HepG2 (cell line): ENCODE measurements around the gene SLC45A1. TPM values are rescaled to one million over a fixed set of nuclear protein-coding genes. Genes with fewer than 3 reads are reported as not detected.

Experiments used
- ATAC-seq: fragments of 200-7000 bp; cut with Tn5 transposase; 3 replicates; pipeline ENCODE4 v1.9.1; 2020; ENCODE audit warnings: mild to moderate bottlenecking, moderate library complexity
- BruUV-seq: library from RNA; stranded (reverse); fragments of 400-500 nt; replicated peaks from 2 replicates; lab custom pipeline; 2021; lab: Mats Ljungman, UMichigan
- CTCF ChIA-PET: fragments of 300-600 bp; formaldehyde crosslinking; extraction: SDS; loops from one replicate; lab custom pipeline; 2021; ENCODE audit warnings: low total read pairs, inconsistent platforms, low intra/inter-chr PET ratio; lab: Yijun Ruan, JAX
- POLR2A ChIA-PET: fragments of 350-600 bp; sonication (Branson Sonifier 250); formaldehyde crosslinking; loops from one replicate; lab custom pipeline; 2020; ENCODE audit warnings: antibody characterized with exemption, inconsistent platforms; lab: Yijun Ruan, JAX
- DNase-seq: peaks from one replicate; pipeline ENCODE4 v3.0.0-alpha.2; 2015; ENCODE audit warnings: low spot score
- FAIRE-seq: peaks from 3 replicates; lab custom pipeline; 2011; peaks lifted over from hg19 to GRCh38; lab: Jason Lieb, UNC
- H2AFZ ChIP-seq: one replicate; pipeline ENCODE4 v1.6.1; 2011; ENCODE audit warnings: low read length, inconsistent platforms
- H3K27ac ChIP-seq: fragments of 300-600 bp; 3 replicates; pipeline ENCODE4 v1.8.0; 2011; ENCODE audit warnings: mixed run types, mild to moderate bottlenecking, mixed read lengths, low read length, inconsistent platforms; ENCODE audit not compliant: insufficient read depth; ENCODE audit errors: extremely low read length
- H3K27me3 ChIP-seq, 2 experiments: fragments of 200-600 bp in 1 of 2; 2 replicates in 1 of 2; 3 replicates in 1 of 2; pipeline versions ENCODE4 v1.6.0 to v1.8.0; 2011; ENCODE audit warnings: low read length in 2 of 2, mild to moderate bottlenecking in 2 of 2, moderate library complexity in 2 of 2, inconsistent platforms in 1 of 2; ENCODE audit not compliant: insufficient read depth in 2 of 2, control insufficient read depth in 1 of 2
- H3K36me3 ChIP-seq, 2 experiments: fragments of 200-600 bp in 1 of 2; replicated peaks in 1 of 2; 2 replicates in 1 of 2; 3 replicates in 1 of 2; pipeline versions ENCODE4 v1.5.1 to v1.8.0; 2011; ENCODE audit warnings: low read length in 2 of 2, inconsistent platforms in 1 of 2; ENCODE audit not compliant: insufficient read depth in 2 of 2, control insufficient read depth in 1 of 2
- H3K4me1 ChIP-seq: 2 replicates; pipeline ENCODE4 v1.5.1; 2012; ENCODE audit warnings: low read length, inconsistent platforms; ENCODE audit not compliant: insufficient read depth
- H3K4me2 ChIP-seq: 2 replicates; pipeline ENCODE4 v1.6.0; 2011; ENCODE audit warnings: low read depth, low read length, inconsistent platforms
- H3K4me3 ChIP-seq, 3 experiments: fragments of 200-600 bp in 1 of 3; sonication (generic), shearing (Covaris generic) in 1 of 3; replicated peaks in 1 of 3; 2 replicates each; pipeline ENCODE4 v1.5.1; 2011 to 2016; ENCODE audit warnings: low read length in 3 of 3, inconsistent platforms in 2 of 3, low read depth in 2 of 3, mild to moderate bottlenecking in 2 of 3, control low read depth in 1 of 3, mixed read lengths in 1 of 3; ENCODE audit not compliant: insufficient read depth in 1 of 3
- H3K79me2 ChIP-seq: one replicate; pipeline ENCODE4 v1.6.1; 2011; ENCODE audit warnings: low read length, inconsistent platforms; ENCODE audit not compliant: insufficient read depth
- H3K9ac ChIP-seq: 2 replicates; pipeline ENCODE4 v1.6.0; 2011; ENCODE audit warnings: mild to moderate bottlenecking, low read depth, low read length, inconsistent platforms; ENCODE audit not compliant: insufficient read depth
- H3K9me3 ChIP-seq: 2 replicates; pipeline ENCODE4 v1.5.1; 2012; ENCODE audit warnings: mild to moderate bottlenecking, low read length
- H4K20me1 ChIP-seq: 2 replicates; pipeline ENCODE4 v1.6.0; 2011; ENCODE audit warnings: inconsistent platforms, mild to moderate bottlenecking, low read length, moderate library complexity; ENCODE audit not compliant: insufficient read depth
- KDM3A ChIP-seq: IDR thresholded peaks from 2 replicates; pipeline ENCODE4 v1.6.1; 2018; ENCODE audit warnings: low read depth, missing compliant biosample characterization
- NR3C1 ChIP-seq: sonication (generic); formaldehyde crosslinking; IDR thresholded peaks from 2 replicates; pipeline ENCODE4 v1.4.0; 2020; ENCODE audit warnings: missing genetic modification reagents
- RAD51 ChIP-seq: fragments of 450-650 bp; IDR thresholded peaks from 2 replicates; pipeline ENCODE4 v1.6.1; 2016; ENCODE audit warnings: borderline replicate concordance
- RBM39 ChIP-seq: fragments of 200-400 bp; formaldehyde crosslinking; IDR thresholded peaks from one replicate; pipeline ENCODE4 v1.6.1; 2018; ENCODE audit warnings: antibody characterized with exemption, mild to moderate bottlenecking, low read depth, low read length; ENCODE audit not compliant: poor library complexity, severe bottlenecking
- RXRA ChIP-seq: sonication (generic); formaldehyde crosslinking; IDR thresholded peaks from 2 replicates; pipeline ENCODE4 v1.5.1; 2020; ENCODE audit warnings: missing genetic modification reagents
- SRF ChIP-seq: IDR thresholded peaks from 2 replicates; pipeline ENCODE4 v1.6.1; 2011; ENCODE audit warnings: mild to moderate bottlenecking, low read depth, low read length, moderate library complexity
- ZBTB38 ChIP-seq: sonication (generic); formaldehyde crosslinking; IDR thresholded peaks from 2 replicates; pipeline ENCODE4 v1.5.1; 2020; ENCODE audit warnings: mild to moderate bottlenecking, missing genetic modification reagents
- ZNF615 ChIP-seq: sonication (generic); formaldehyde crosslinking; IDR thresholded peaks from 2 replicates; pipeline ENCODE4 v1.5.0; 2020; ENCODE audit warnings: mild to moderate bottlenecking, missing genetic modification reagents, borderline replicate concordance
- ZNF780A ChIP-seq: sonication (generic); formaldehyde crosslinking; IDR thresholded peaks from 2 replicates; pipeline ENCODE4 v1.8.0; 2022; ENCODE audit warnings: mild to moderate bottlenecking, missing genetic modification reagents, moderate library complexity
- WGBS: methylation state at CpG from one replicate; pipeline ENCODE4 v1.1.6; 2017; ENCODE audit warnings: low lambda C conversion rate; 5-methylcytosine and 5-hydroxymethylcytosine counted together
- in situ Hi-C: cut with HindIII; loops from 2 replicates; pipeline ENCODE4 v1.10.0; 2017; ENCODE audit warnings: low pct_unique_long_range_greater_than_20kb; ENCODE audit not compliant: extremely low pct_ligation_motif_present
- intact Hi-C: fragments of 100-400 bp; cut with micrococcal nuclease; formaldehyde crosslinking; loops from one replicate; pipeline ENCODE4 v1.10.0; 2022; ENCODE audit not compliant: unreplicated experiment
- polyA plus RNA-seq, 8 experiments: library from polyadenylated mRNA; depleted of rRNA in 3 of 8; stranded (reverse) in 7 of 8; unstranded in 1 of 8; fragments of >200 nt; fragmentation: Illumina TruSeq in 4 of 8; extraction: Trizol in 4 of 8; gene quantifications; 2 replicates each; pipeline versions ENCODE4 v1.2.1 to v1.2.3, GENCODE V29; 2011 to 2016; ENCODE audit warnings: low read depth in 4 of 8, missing spikeins in 1 of 8, mixed read lengths in 1 of 8; ENCODE audit not compliant: insufficient read depth in 1 of 8
- total RNA-seq, 5 experiments: library from RNA; depleted of rRNA; stranded (reverse); fragments of >200 nt; fragmentation: Illumina TruSeq; extraction: Trizol; gene quantifications; 2 replicates each; pipeline ENCODE4 v1.2.3, GENCODE V29; 2016; ENCODE audit warnings: low read depth in 1 of 5
- TF ChIP-seq, protein P1 (sequence below): sonication (generic); formaldehyde crosslinking; IDR thresholded peaks from 2 replicates; pipeline ENCODE4 v1.4.0; 2020; ENCODE audit warnings: mild to moderate bottlenecking, missing genetic modification reagents, borderline replicate concordance
- TF ChIP-seq, protein P2 (sequence below): sonication (generic); formaldehyde crosslinking; IDR thresholded peaks from 2 replicates; pipeline ENCODE4 v1.4.0; 2020; ENCODE audit warnings: missing genetic modification reagents
- TF ChIP-seq, protein P3 (sequence below): sonication (generic); formaldehyde crosslinking; IDR thresholded peaks from 2 replicates; pipeline ENCODE4 v1.4.0; 2020; ENCODE audit warnings: missing genetic modification reagents
- TF ChIP-seq, protein P4 (sequence below): IDR thresholded peaks from 2 replicates; pipeline ENCODE4 v1.6.1; 2018; ENCODE audit warnings: missing genetic modification reagents
- TF ChIP-seq, protein P5 (sequence below): sonication (generic); formaldehyde crosslinking; IDR thresholded peaks from 2 replicates; pipeline ENCODE4 v1.4.0; 2020; ENCODE audit warnings: mild to moderate bottlenecking, missing genetic modification reagents

Gene SLC45A1
- total and polyA plus RNA-seq, 2 of the 13 experiments (the other 11 are each of a cell fraction or from before 2014, with no cell fraction given) = not detected

DNA sequence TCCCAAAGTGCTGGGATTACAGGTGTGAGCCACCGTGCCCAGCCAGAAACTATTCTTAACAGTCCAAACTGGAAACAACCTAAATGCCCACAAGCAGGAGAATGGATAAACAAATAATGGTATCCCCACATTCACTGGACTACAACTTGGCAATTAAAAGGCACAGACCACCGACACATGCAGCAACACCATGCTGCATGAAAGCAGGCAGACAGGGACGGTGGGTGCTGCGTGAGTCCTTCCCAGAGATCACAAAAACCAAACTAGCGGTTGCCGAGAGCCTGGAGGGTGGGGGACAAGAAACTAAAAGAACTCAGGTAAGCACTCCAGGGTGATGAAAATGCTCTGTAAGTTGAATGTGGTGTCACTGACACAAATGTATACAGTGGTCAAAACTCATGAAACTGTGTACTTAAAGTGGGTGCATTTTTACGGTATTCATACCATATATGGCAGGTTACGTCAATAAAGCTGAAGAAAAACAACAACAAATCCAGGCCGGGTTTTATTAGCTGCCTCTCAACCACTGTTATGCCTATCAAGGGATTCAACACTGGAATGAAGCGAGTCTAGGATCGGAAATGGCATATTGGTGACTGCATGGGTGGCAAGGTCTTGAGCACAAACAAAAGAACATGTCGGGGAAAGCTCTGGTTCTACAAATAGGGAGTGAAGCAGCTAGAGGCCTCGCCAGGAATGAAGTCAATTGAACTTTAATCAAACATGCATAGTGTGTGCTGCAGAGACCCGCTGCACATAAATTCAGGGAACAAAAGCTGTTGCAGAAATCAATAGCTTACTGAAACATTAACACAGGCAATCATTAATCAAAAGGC lies 52.4 kb downstream of the SLC45A1 start:
- TF ChIP-seq ZNF780A (CRISPR knock-in tag) (no peak), NR3C1 (CRISPR knock-in tag) (no peak), RXRA (CRISPR knock-in tag) (no peak), ZBTB38 (CRISPR knock-in tag) (0 out of 2 replicates have a peak, but pooled peaks have one; percentile 20), RAD51 (no peak), ZNF615 (CRISPR knock-in tag) (no peak), RBM39 (no peak), KDM3A (CRISPR knock-in tag) (no peak), SRF (peak; percentile 88)
- TF ChIP-seq, protein P1, sequence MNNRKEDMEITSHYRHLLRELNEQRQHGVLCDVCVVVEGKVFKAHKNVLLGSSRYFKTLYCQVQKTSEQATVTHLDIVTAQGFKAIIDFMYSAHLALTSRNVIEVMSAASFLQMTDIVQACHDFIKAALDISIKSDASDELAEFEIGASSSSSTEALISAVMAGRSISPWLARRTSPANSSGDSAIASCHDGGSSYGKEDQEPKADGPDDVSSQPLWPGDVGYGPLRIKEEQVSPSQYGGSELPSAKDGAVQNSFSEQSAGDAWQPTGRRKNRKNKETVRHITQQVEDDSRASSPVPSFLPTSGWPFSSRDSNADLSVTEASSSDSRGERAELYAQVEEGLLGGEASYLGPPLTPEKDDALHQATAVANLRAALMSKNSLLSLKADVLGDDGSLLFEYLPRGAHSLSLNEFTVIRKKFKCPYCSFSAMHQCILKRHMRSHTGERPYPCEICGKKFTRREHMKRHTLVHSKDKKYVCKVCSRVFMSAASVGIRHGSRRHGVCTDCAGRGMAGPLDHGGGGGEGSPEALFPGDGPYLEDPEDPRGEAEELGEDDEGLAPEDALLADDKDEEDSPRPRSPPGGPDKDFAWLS (CRISPR knock-in tag) = no peak
- TF ChIP-seq, protein P2, sequence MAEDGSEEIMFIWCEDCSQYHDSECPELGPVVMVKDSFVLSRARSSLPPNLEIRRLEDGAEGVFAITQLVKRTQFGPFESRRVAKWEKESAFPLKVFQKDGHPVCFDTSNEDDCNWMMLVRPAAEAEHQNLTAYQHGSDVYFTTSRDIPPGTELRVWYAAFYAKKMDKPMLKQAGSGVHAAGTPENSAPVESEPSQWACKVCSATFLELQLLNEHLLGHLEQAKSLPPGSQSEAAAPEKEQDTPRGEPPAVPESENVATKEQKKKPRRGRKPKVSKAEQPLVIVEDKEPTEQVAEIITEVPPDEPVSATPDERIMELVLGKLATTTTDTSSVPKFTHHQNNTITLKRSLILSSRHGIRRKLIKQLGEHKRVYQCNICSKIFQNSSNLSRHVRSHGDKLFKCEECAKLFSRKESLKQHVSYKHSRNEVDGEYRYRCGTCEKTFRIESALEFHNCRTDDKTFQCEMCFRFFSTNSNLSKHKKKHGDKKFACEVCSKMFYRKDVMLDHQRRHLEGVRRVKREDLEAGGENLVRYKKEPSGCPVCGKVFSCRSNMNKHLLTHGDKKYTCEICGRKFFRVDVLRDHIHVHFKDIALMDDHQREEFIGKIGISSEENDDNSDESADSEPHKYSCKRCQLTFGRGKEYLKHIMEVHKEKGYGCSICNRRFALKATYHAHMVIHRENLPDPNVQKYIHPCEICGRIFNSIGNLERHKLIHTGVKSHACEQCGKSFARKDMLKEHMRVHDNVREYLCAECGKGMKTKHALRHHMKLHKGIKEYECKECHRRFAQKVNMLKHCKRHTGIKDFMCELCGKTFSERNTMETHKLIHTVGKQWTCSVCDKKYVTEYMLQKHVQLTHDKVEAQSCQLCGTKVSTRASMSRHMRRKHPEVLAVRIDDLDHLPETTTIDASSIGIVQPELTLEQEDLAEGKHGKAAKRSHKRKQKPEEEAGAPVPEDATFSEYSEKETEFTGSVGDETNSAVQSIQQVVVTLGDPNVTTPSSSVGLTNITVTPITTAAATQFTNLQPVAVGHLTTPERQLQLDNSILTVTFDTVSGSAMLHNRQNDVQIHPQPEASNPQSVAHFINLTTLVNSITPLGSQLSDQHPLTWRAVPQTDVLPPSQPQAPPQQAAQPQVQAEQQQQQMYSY = peak; percentile 94
- TF ChIP-seq, protein P3, sequence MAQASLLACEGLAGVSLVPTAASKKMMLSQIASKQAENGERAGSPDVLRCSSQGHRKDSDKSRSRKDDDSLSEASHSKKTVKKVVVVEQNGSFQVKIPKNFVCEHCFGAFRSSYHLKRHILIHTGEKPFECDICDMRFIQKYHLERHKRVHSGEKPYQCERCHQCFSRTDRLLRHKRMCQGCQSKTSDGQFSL (CRISPR knock-in tag) = no peak
- TF ChIP-seq, protein P4, sequence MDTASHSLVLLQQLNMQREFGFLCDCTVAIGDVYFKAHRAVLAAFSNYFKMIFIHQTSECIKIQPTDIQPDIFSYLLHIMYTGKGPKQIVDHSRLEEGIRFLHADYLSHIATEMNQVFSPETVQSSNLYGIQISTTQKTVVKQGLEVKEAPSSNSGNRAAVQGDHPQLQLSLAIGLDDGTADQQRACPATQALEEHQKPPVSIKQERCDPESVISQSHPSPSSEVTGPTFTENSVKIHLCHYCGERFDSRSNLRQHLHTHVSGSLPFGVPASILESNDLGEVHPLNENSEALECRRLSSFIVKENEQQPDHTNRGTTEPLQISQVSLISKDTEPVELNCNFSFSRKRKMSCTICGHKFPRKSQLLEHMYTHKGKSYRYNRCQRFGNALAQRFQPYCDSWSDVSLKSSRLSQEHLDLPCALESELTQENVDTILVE (CRISPR knock-in tag) = no peak
- TF ChIP-seq, protein P5, sequence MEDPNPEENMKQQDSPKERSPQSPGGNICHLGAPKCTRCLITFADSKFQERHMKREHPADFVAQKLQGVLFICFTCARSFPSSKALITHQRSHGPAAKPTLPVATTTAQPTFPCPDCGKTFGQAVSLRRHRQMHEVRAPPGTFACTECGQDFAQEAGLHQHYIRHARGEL = no peak
- no peak overlapping the region for H2AFZ ChIP-seq
- peaks cover 33% of the 10 kb centered on the region for H3K79me2 ChIP-seq
- no TSS peak for BruUV-seq
- no peak overlapping the region for H3K27ac ChIP-seq
- no peaks in the 10 kb centered on the region for H3K27me3 ChIP-seq
- 95% methylated on average over 14 of the region's 14 CpGs for WGBS
- peaks cover 58% of the 10 kb centered on the region for H3K4me1 ChIP-seq
- no peak for DNase-seq
- H3K36me3 ChIP-seq = peaks cover 33 to 62% of the 10 kb centered on the region in 2 experiments
- H3K9me3 ChIP-seq = no peaks in the 10 kb centered on the region
- no peak overlapping the region for H3K9ac ChIP-seq
- ATAC-seq = no peak
- no peak overlapping the region for H3K4me2 ChIP-seq
- in situ Hi-C loops (no loop called here), intact Hi-C loops (loop anchor here (10.0 kb wide), 1 partner anchor 335 kb away; no protein-coding TSS in a partner anchor)
- peaks cover 64% of the 10 kb centered on the region for H4K20me1 ChIP-seq
- FAIRE-seq = no peak
- CTCF ChIA-PET = no interaction called here
- POLR2A ChIA-PET = no interaction called here
- H3K4me3 ChIP-seq = no peak overlapping the region
